ENCODE results near the gene SRP14.

DNA sequence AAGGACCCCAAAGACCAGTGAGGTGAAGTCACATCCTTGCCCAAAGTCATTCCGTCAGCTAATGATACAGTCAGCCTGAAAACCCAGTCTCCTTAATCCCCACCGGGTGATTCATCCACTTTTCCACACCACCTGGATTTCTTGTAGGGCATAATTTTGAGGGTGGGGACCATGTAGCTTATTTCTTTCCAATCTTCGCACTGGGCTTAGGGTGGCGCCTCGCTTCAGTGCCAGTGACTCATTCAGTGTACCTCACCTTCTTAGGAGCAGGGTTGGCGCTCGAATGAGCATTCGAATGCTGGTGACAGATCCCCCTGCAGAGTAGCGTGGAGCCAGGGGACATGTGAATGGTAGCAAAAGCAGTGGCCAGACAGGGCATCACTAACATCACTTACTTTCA lies 45.7 kb upstream of the SRP14 start:
- no peak for TF ChIP-seq POLR2A (IDR thresholded peaks at IDR 0.05)
- TF ChIP-seq, protein P1, sequence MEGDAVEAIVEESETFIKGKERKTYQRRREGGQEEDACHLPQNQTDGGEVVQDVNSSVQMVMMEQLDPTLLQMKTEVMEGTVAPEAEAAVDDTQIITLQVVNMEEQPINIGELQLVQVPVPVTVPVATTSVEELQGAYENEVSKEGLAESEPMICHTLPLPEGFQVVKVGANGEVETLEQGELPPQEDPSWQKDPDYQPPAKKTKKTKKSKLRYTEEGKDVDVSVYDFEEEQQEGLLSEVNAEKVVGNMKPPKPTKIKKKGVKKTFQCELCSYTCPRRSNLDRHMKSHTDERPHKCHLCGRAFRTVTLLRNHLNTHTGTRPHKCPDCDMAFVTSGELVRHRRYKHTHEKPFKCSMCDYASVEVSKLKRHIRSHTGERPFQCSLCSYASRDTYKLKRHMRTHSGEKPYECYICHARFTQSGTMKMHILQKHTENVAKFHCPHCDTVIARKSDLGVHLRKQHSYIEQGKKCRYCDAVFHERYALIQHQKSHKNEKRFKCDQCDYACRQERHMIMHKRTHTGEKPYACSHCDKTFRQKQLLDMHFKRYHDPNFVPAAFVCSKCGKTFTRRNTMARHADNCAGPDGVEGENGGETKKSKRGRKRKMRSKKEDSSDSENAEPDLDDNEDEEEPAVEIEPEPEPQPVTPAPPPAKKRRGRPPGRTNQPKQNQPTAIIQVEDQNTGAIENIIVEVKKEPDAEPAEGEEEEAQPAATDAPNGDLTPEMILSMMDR (IDR thresholded peaks at IDR 0.05) = no peak
